ENCODE measurements around the gene SLC26A11.
"Not testable (repeated sequence)": the region's sequence is repeated elsewhere in the genome, so short reads cannot be mapped to it uniquely, and the experiment has no call there.

The SLC26A11 gene

DNA sequence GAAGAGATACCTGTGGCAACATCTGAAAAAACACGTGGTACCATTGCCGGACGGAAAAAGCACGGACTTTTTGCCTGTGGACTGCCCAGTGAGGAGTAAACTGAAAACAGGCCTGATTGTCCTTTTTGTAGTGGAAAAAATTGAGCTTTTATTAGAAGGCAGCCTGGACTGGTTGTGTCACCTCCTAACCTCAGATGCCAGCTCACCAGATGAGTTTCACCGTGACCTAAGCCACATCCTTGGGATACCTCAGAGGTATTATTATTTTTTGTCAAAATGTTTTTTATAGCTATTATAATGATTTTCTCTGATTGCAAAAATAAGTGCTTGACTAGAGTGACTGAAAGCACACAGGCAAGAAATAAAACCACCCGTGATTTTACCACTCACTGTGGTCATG, 75.3 kb downstream of the SLC26A11 start:
- ChIA-PET POLR2A (no interaction called here), CTCF (interaction anchor here (0.9 kb wide), 1 partner anchor 612 kb away, joined by 4 read pairs; no protein-coding TSS in a partner anchor)
- no peak for DNase-seq (ENCODE audit: extremely low spot score)
- no peak for TF ChIP-seq BHLHE40 (IDR thresholded peaks at IDR 0.05; ENCODE audit: borderline replicate concordance)
- TF ChIP-seq HDGF (IDR thresholded peaks at IDR 0.05; ENCODE audit: borderline replicate concordance): no peak
- no peak for TF ChIP-seq TARDBP (IDR thresholded peaks at IDR 0.05)
- TF ChIP-seq L3MBTL2 (conservative IDR thresholded peaks at IDR 0.05): no peak
- TF ChIP-seq LEF1 (IDR thresholded peaks at IDR 0.05; ENCODE audit: borderline replicate concordance): no peak
- no peak for TF ChIP-seq NFRKB (IDR thresholded peaks at IDR 0.05)
- TF ChIP-seq FOXM1 (IDR thresholded peaks at IDR 0.05; ENCODE audit: borderline replicate concordance): no peak
- no peak for TF ChIP-seq ZNF384 (IDR thresholded peaks at IDR 0.05)
- no peak for TF ChIP-seq ELF4 (IDR thresholded peaks at IDR 0.05)
- TF ChIP-seq ARNT (IDR thresholded peaks at IDR 0.05): no peak
- TF ChIP-seq CTBP1 (IDR thresholded peaks at IDR 0.05; ENCODE audit: borderline replicate concordance): no peak
- TF ChIP-seq FOXA1 (IDR thresholded peaks at IDR 0.05): no peak
- TF ChIP-seq FOXK2 (IDR thresholded peaks at IDR 0.05): no peak
- no peak for TF ChIP-seq SP1 (IDR thresholded peaks at IDR 0.05)

DNA sequence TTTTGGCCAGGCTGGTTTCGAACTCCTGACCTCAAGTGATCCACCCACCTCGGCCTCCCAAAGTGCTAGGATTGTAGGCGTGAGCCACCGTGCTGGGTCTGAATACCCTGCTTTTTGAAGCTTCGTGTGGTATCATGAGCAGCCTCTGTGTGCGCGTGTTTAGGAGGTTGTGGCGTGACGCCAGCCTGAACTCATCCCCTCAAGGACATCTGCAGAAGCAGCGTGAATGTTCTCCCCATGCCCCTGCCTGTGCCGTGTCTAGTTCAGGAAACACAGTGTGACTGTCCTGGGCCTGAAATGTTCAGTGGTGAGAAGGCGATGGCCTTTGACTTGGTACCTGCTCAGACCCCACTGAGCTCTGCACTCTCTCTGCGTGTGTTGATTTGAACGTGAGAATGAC, 76.0 kb downstream of the SLC26A11 start:
- no peak for DNase-seq (ENCODE audit: extremely low spot score)
- CTCF ChIA-PET: no interaction called here
- POLR2A ChIA-PET: no interaction called here
- TF ChIP-seq BHLHE40 (IDR thresholded peaks at IDR 0.05; ENCODE audit: borderline replicate concordance) (no peak), L3MBTL2 (conservative IDR thresholded peaks at IDR 0.05) (no peak), FOXA1 (IDR thresholded peaks at IDR 0.05) (no peak), LEF1 (IDR thresholded peaks at IDR 0.05; ENCODE audit: borderline replicate concordance) (no peak), SP1 (IDR thresholded peaks at IDR 0.05) (no peak), ZNF384 (IDR thresholded peaks at IDR 0.05) (no peak), FOXM1 (IDR thresholded peaks at IDR 0.05; ENCODE audit: borderline replicate concordance) (no peak), SUZ12 (IDR thresholded peaks at IDR 0.05) (no peak), ARNT (IDR thresholded peaks at IDR 0.05) (no peak), FOXK2 (IDR thresholded peaks at IDR 0.05) (no peak), HDGF (IDR thresholded peaks at IDR 0.05; ENCODE audit: borderline replicate concordance) (no peak), NFRKB (IDR thresholded peaks at IDR 0.05) (no peak), ELF4 (IDR thresholded peaks at IDR 0.05) (no peak), CTBP1 (IDR thresholded peaks at IDR 0.05; ENCODE audit: borderline replicate concordance) (no peak), TARDBP (IDR thresholded peaks at IDR 0.05) (no peak)
- TF ChIP-seq, protein P1, sequence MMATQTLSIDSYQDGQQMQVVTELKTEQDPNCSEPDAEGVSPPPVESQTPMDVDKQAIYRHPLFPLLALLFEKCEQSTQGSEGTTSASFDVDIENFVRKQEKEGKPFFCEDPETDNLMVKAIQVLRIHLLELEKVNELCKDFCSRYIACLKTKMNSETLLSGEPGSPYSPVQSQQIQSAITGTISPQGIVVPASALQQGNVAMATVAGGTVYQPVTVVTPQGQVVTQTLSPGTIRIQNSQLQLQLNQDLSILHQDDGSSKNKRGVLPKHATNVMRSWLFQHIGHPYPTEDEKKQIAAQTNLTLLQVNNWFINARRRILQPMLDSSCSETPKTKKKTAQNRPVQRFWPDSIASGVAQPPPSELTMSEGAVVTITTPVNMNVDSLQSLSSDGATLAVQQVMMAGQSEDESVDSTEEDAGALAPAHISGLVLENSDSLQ (IDR thresholded peaks at IDR 0.05): no peak

DNA sequence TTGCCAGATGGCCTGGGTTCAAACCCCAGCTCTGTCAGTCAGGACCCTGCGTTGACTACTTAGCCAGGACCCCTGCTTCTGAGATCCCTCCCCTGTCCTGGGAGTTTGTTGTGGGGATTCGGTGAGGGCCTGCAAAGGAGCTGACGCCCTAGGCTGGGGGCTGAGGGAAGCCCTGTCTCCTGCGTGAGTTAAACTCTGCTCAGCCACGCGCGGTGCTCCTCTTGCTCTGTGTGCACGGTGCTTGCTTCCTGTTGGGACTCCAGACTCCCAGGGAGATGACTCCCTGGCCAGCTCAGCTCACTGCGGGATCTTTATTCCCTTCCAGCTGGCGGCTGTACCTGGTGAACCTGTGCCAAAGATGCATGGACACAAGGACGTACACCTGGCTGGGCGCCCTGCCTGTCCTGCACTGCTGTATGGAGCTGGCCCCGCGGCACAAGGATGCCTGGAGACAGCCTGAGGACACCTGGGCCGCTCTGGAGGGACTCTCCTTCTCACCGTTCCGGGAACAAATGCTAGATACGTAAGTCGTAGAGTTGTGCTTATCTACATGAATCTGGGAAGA, 77.9 kb downstream of the SLC26A11 start:
- ChIA-PET POLR2A (no interaction called here), CTCF (interaction anchor here (1.2 kb wide), 1 partner anchor 14 kb away, joined by 3 read pairs; no protein-coding TSS in a partner anchor)
- TF ChIP-seq ELF4 (IDR thresholded peaks at IDR 0.05): no peak
- no peak for DNase-seq (ENCODE audit: extremely low spot score)

DNA sequence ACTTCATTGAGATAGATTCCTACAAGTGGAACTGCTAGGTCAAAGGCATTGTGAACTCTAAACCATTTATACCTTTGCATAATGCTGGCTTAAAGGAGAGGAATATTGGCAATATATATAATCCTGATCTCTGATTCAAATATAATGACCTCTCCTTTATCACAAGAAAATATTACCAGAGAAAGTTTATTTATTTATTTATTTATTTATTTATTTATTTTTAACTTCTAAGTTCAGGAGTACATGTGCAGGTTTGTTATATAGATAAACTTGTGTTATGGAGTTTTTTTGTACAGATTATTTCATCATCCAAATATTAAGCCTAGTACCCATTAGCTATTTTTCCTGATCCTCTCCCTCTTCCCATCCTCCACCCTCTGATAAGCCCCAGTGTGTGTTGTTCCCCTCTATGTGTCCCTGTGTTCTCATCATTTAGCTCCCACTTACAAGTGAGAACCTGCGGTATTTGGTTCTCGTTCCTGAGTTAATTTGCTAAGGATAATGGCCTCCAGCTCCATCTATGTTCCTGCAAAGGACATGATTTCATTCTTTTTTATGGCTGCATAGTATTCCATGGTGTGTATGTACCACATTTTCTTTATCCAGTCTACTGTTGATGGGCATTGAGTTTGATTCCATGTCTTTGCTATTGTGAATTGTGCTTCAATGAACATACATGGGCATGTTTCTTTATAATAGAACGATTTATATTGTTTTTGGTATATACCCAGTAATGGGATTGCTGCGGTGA, 79.3 kb downstream of the SLC26A11 start:
- CTCF ChIA-PET: interaction anchor here (1.0 kb wide), 1 partner anchor 15 kb away, joined by 3 read pairs; no protein-coding TSS in a partner anchor
- POLR2A ChIA-PET; DNase-seq (ENCODE audit: extremely low spot score): not testable (repeated sequence)

DNA sequence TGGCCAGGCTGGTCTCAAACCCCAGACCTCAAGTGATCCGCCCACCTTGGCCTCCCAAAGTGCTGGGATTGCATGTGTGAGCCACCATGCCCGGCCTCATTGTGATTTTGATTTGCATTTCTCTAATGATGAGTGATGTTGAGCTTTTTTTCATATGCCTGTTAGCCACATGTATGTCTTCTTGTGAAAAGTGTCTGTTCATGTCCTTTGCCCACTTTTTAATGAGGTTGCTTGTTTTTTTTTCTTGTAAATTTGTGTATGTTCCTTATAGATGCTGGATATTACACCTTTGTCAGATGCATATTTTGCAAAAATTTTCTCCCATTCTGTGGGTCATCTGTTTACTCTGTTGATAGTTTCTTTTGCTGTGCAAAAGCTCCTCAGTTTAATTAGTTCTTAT, 80.5 kb downstream of the SLC26A11 start:
- POLR2A ChIA-PET; DNase-seq (ENCODE audit: extremely low spot score); CTCF ChIA-PET: not testable (repeated sequence)

All from HEK293T (cell line).